H1 (cell line): ENCODE results near the gene IL5RA. TPM values are rescaled to one million over a fixed set of nuclear protein-coding genes. Genes with fewer than 3 reads are reported as not detected.

Experiments used
- CTCF ChIA-PET: fragments of 300-600 bp; sonication (Branson Sonifier 250); formaldehyde crosslinking; loops from one replicate; lab custom pipeline; 2021; ENCODE audit not compliant: partially characterized antibody; lab: Charles Lee
- POLR2A ChIA-PET: fragments of 300-600 bp; sonication (Branson Sonifier 250); formaldehyde crosslinking; loops from one replicate; lab custom pipeline; 2021; ENCODE audit warnings: inconsistent platforms; ENCODE audit not compliant: partially characterized antibody; lab: Charles Lee
- DNase-seq, 2 experiments: peaks; one replicate each; pipeline versions ENCODE4 v3.0.0 to v3.0.0-alpha.2; 2010 to 2022; ENCODE audit warnings: low spot score in 2 of 2, low read depth in 1 of 2, mixed read lengths in 1 of 2
- FAIRE-seq: peaks from 2 replicates; lab custom pipeline; 2011; peaks lifted over from hg19 to GRCh38; lab: Jason Lieb, UNC
- H2AFZ ChIP-seq: 2 replicates; pipeline ENCODE4 v1.8.1; 2012; ENCODE audit warnings: low read length, inconsistent platforms
- H2AK5ac ChIP-seq: 2 replicates; pipeline ENCODE4 v1.6.1; 2013; ENCODE audit warnings: low read depth, low read length
- H2BK120ac ChIP-seq: replicated peaks from 2 replicates; pipeline ENCODE3; 2013; ENCODE audit warnings: low read depth, low read length, inconsistent platforms
- H2BK12ac ChIP-seq: 2 replicates; pipeline ENCODE4 v1.6.1; 2013; ENCODE audit warnings: low read depth, low read length
- H2BK15ac ChIP-seq: 2 replicates; pipeline ENCODE4 v1.6.1; 2013; ENCODE audit warnings: low read length
- H2BK20ac ChIP-seq: 2 replicates; pipeline ENCODE4 v1.6.1; 2013; ENCODE audit warnings: low read length
- H2BK5ac ChIP-seq: 2 replicates; pipeline ENCODE4 v1.6.1; 2013; ENCODE audit warnings: low read depth, low read length
- H3K14ac ChIP-seq: 2 replicates; pipeline ENCODE4 v1.6.1; 2013; ENCODE audit warnings: inconsistent platforms; ENCODE audit not compliant: insufficient read length
- H3K18ac ChIP-seq: 2 replicates; pipeline ENCODE4 v1.6.1; 2013; ENCODE audit warnings: low read length; ENCODE audit errors: extremely low read depth
- H3K23ac ChIP-seq: 2 replicates; pipeline ENCODE4 v1.6.1; 2013; ENCODE audit warnings: inconsistent platforms; ENCODE audit not compliant: insufficient read length
- H3K23me2 ChIP-seq: 2 replicates; pipeline ENCODE4 v1.6.1; 2013; ENCODE audit warnings: low read depth, low read length
- H3K27ac ChIP-seq: 2 replicates; pipeline ENCODE4 v1.6.1; 2011; ENCODE audit warnings: low read depth, low read length, inconsistent platforms
- H3K27me3 ChIP-seq, 4 experiments: replicated peaks in 1 of 4; 1 replicate in 1 of 4; 2 replicates in 3 of 4; pipeline versions ENCODE4 v1.6.1 to v1.8.1; 2011 to 2013; ENCODE audit warnings: low read length in 3 of 4, mild to moderate bottlenecking in 3 of 4, inconsistent platforms in 2 of 4, mixed read lengths in 2 of 4, moderate library complexity in 1 of 4; ENCODE audit not compliant: control insufficient read depth in 3 of 4, insufficient read depth in 3 of 4; ENCODE audit errors: extremely low read depth in 1 of 4
- H3K36me3 ChIP-seq, 4 experiments: 2 replicates each; pipeline versions ENCODE4 v1.6.1 to v1.8.1; 2011 to 2013; ENCODE audit warnings: mild to moderate bottlenecking in 4 of 4, low read length in 3 of 4, moderate library complexity in 2 of 4, control low read depth in 1 of 4, inconsistent platforms in 1 of 4; ENCODE audit not compliant: insufficient read depth in 4 of 4, control insufficient read depth in 2 of 4
- H3K4ac ChIP-seq: replicated peaks from 2 replicates; pipeline ENCODE3; 2013; ENCODE audit warnings: low read length, low read depth, mixed read lengths, inconsistent platforms; ENCODE audit not compliant: insufficient read length
- H3K4me1 ChIP-seq, 4 experiments: replicated peaks in 1 of 4; 1 replicate in 1 of 4; 2 replicates in 3 of 4; pipeline versions ENCODE4 v1.6.1 to v1.8.1; 2011 to 2013; ENCODE audit warnings: low read length in 3 of 4, inconsistent platforms in 2 of 4, mixed read lengths in 1 of 4; ENCODE audit not compliant: insufficient read depth in 4 of 4, control insufficient read depth in 3 of 4
- H3K4me2 ChIP-seq, 2 experiments: 2 replicates each; pipeline versions ENCODE4 v1.6.1 to v1.8.1; 2011 to 2013; ENCODE audit warnings: low read depth in 2 of 2, low read length in 2 of 2, control low read depth in 1 of 2, inconsistent platforms in 1 of 2, mild to moderate bottlenecking in 1 of 2; ENCODE audit not compliant: insufficient read depth in 1 of 2
- H3K4me3 ChIP-seq, 4 experiments: fragments of 200-600, 300-600 bp in 1 of 4; sonication (generic), shearing (Covaris generic), sonication (Bioruptor Twin) in 1 of 4; 2 replicates each; pipeline versions ENCODE4 v1.5.1 to v1.8.1; 2011 to 2016; ENCODE audit warnings: low read length in 4 of 4, low read depth in 3 of 4, control low read depth in 2 of 4, inconsistent platforms in 2 of 4, mild to moderate bottlenecking in 2 of 4, mixed read lengths in 1 of 4, moderate library complexity in 1 of 4; ENCODE audit not compliant: insufficient read depth in 2 of 4; ENCODE audit errors: extremely low read depth in 1 of 4
- H3K56ac ChIP-seq: replicated peaks from 2 replicates; pipeline ENCODE3; 2013; ENCODE audit warnings: low read depth, mild to moderate bottlenecking, mixed read lengths, low read length, inconsistent platforms; ENCODE audit not compliant: insufficient read length
- H3K79me1 ChIP-seq: 2 replicates; pipeline ENCODE4 v1.6.1; 2013; ENCODE audit warnings: low read depth, low read length, control low read depth
- H3K79me2 ChIP-seq, 2 experiments: 2 replicates each; pipeline versions ENCODE4 v1.6.1 to v1.8.1; 2012 to 2013; ENCODE audit warnings: low read length in 2 of 2, mild to moderate bottlenecking in 2 of 2, inconsistent platforms in 1 of 2; ENCODE audit not compliant: insufficient read depth in 2 of 2, control insufficient read depth in 1 of 2
- H3K9ac ChIP-seq, 4 experiments: replicated peaks in 1 of 4; 1 replicate in 1 of 4; 2 replicates in 3 of 4; pipeline versions ENCODE4 v1.6.1 to v1.8.1; 2011 to 2013; ENCODE audit warnings: low read depth in 3 of 4, low read length in 3 of 4, control low read depth in 2 of 4, mild to moderate bottlenecking in 2 of 4, moderate library complexity in 2 of 4, inconsistent platforms in 1 of 4; ENCODE audit errors: extremely low read depth in 1 of 4
- H3K9me3 ChIP-seq, 2 experiments: 2 replicates each; pipeline versions ENCODE4 v1.6.1 to v1.8.1; 2012 to 2013; ENCODE audit warnings: mild to moderate bottlenecking in 2 of 2, moderate library complexity in 2 of 2, control low read depth in 1 of 2, inconsistent platforms in 1 of 2, low read depth in 1 of 2, low read length in 1 of 2, mixed read lengths in 1 of 2; ENCODE audit not compliant: insufficient read depth in 2 of 2
- H4K20me1 ChIP-seq, 2 experiments: replicated peaks in 1 of 2; 2 replicates each; pipeline versions ENCODE3 to v1.8.1; 2011 to 2013; ENCODE audit warnings: inconsistent platforms in 2 of 2, low read length in 2 of 2, mild to moderate bottlenecking in 1 of 2; ENCODE audit not compliant: insufficient read depth in 2 of 2, control insufficient read depth in 1 of 2
- H4K5ac ChIP-seq: 2 replicates; pipeline ENCODE4 v1.6.1; 2013; ENCODE audit warnings: low read length, low read depth, mixed read lengths, inconsistent platforms; ENCODE audit not compliant: insufficient read length
- H4K8ac ChIP-seq: 2 replicates; pipeline ENCODE4 v1.8.0; 2013; ENCODE audit warnings: mild to moderate bottlenecking, moderate library complexity, low read length, inconsistent platforms; ENCODE audit not compliant: insufficient read depth; ENCODE audit errors: extremely low read depth
- H4K91ac ChIP-seq: replicated peaks from 2 replicates; pipeline ENCODE3; 2013; ENCODE audit warnings: low read length, mixed read lengths, inconsistent platforms; ENCODE audit not compliant: insufficient read length
- BCL11A ChIP-seq, 2 experiments: IDR thresholded peaks; one replicate each; pipeline ENCODE4 v1.6.1; 2011; ENCODE audit warnings: low read depth in 2 of 2, low read length in 2 of 2, mild to moderate bottlenecking in 2 of 2
- CBX5 ChIP-seq: fragments of 300-800, 300-1000 bp; sonication (generic); IDR thresholded peaks from 2 replicates; pipeline ENCODE4 v1.7.1; 2016; ENCODE audit warnings: antibody characterized with exemption, low read length, low read depth
- HDAC6 ChIP-seq: IDR thresholded peaks from one replicate; pipeline ENCODE4 v1.7.1; 2012; ENCODE audit warnings: low read depth, mild to moderate bottlenecking, inconsistent platforms, low read length, moderate library complexity
- JUND ChIP-seq: IDR thresholded peaks from 2 replicates; pipeline ENCODE4 v1.6.1; 2011; ENCODE audit warnings: mild to moderate bottlenecking, improper control_type of control experiment, low read length
- MAX ChIP-seq: IDR thresholded peaks from 2 replicates; pipeline ENCODE4 v1.6.1; 2012; ENCODE audit warnings: inconsistent platforms
- POLR2AphosphoS5 ChIP-seq: IDR thresholded peaks from 2 replicates; pipeline ENCODE4 v1.6.1; 2011; ENCODE audit warnings: low read depth, low read length
- RNF2 ChIP-seq: fragments of 200-900, 300-1000 bp; sonication (generic); IDR thresholded peaks from 2 replicates; pipeline ENCODE4 v1.7.1; 2016; ENCODE audit warnings: borderline replicate concordance, low read depth, mild to moderate bottlenecking, antibody characterized with exemption, low read length; ENCODE audit not compliant: poor library complexity, severe bottlenecking; ENCODE audit errors: missing control alignments
- TEAD4 ChIP-seq: IDR thresholded peaks from 2 replicates; pipeline ENCODE4 v1.6.1; 2012; ENCODE audit warnings: low read depth, low read length, inconsistent platforms, mixed read lengths
- WGBS, 2 experiments: shearing (Covaris generic) in 1 of 2; methylation state at CpG; one replicate each; pipeline versions ENCODE4 v1.1.6 to v1.1.7; 2013 to 2015; ENCODE audit warnings: low lambda C conversion rate in 2 of 2, mixed read lengths in 2 of 2, inconsistent platforms in 1 of 2, low coverage in 1 of 2, missing lambda C conversion rate in 1 of 2; ENCODE audit not compliant: insufficient replicate concordance in 2 of 2, insufficient coverage in 1 of 2, insufficient read length in 1 of 2; ENCODE audit errors: extremely low coverage in 1 of 2, missing lambda C conversion rate in 1 of 2; 5-methylcytosine and 5-hydroxymethylcytosine counted together
- polyA plus RNA-seq, 7 experiments: library from polyadenylated mRNA; depleted of rRNA in 3 of 7; stranded (reverse) in 5 of 7; unstranded in 2 of 7; fragments of >200 nt in 5 of 7; fragments of 200-250 nt in 2 of 7; gene quantifications; 1 replicate in 5 of 7; 2 replicates in 1 of 7; 4 replicates in 1 of 7; pipeline versions ENCODE4 v1.2.1 to v1.2.3, GENCODE V29; 2011 to 2013; ENCODE audit warnings: missing spikeins in 2 of 7, mixed read lengths in 2 of 7
- total RNA-seq: library from RNA; stranded (reverse); fragmentation: NEBNext Ultra II Directional; extraction: Animal tissue kit (Norgen Biotek cat#: 25700); gene quantifications from 2 replicates; pipeline ENCODE4 v1.2.1, GENCODE V29; 2021

IL5RA gene
- total and polyA plus RNA-seq, 2 of the 8 experiments (the other 6 are each of a cell fraction or from before 2014, with no cell fraction given): not detected

- no peaks in the 10 kb centered on the region for H3K79me2 ChIP-seq
- ChIA-PET POLR2A (no interaction called here), CTCF (interaction anchor here (1.2 to 2.3 kb wide), 2 partner anchors 41 to 117 kb away, joined by 3 to 8 read pairs; no protein-coding TSS in a partner anchor)
- no peaks in the 10 kb centered on the region for H4K20me1 ChIP-seq
- FAIRE-seq: no peak
- H2BK5ac ChIP-seq: no peak overlapping the region
- H2AK5ac ChIP-seq: no peak overlapping the region
- H3K9me3 ChIP-seq: no peaks in the 10 kb centered on the region
- H2BK12ac ChIP-seq: no peak overlapping the region
- no peaks in the 10 kb centered on the region for H3K79me1 ChIP-seq
- H3K14ac ChIP-seq: no peak overlapping the region
- TF ChIP-seq CBX5 (no peak), JUND (no peak), BCL11A (IDR thresholded peaks at IDR 0.05; ENCODE audit: low read depth in 2 of 2, low read length in 2 of 2) (no peak), HDAC6 (no peak), MAX (peak; percentile 23; the same call in 1 of the 2 replicates), RNF2 (no peak), TEAD4 (no peak), POLR2AphosphoS5 (no peak)
- no peaks in the 10 kb centered on the region for H3K36me3 ChIP-seq
- H3K27me3 ChIP-seq: no peaks in the 10 kb centered on the region
- H3K4me2 ChIP-seq: no peak overlapping the region
- H3K56ac ChIP-seq: no peak overlapping the region
- H4K8ac ChIP-seq: no peak overlapping the region
- H2BK120ac ChIP-seq: no peak overlapping the region
- H3K23ac ChIP-seq: no peak overlapping the region
- no peak overlapping the region for H4K91ac ChIP-seq
- H3K4ac ChIP-seq: no peak overlapping the region
- peaks cover 0 to 6% (median 5%) of the 10 kb centered on the region in 4 experiments; a peak in 4 of 7 replicates for H3K4me1 ChIP-seq
- H3K18ac ChIP-seq: peak overlapping the region; percentile 48
- H3K23me2 ChIP-seq: no peaks in the 10 kb centered on the region
- no peak for DNase-seq
- H2BK20ac ChIP-seq: peak overlapping the region; percentile 18; the same call in 1 of the 2 replicates
- no peak overlapping the region for H3K9ac ChIP-seq
- peak overlapping the region; percentile 70; the same call in 1 of the 2 replicates for H2AFZ ChIP-seq
- no peak overlapping the region for H3K27ac ChIP-seq
- H3K4me3 ChIP-seq: no peak overlapping the region
- H2BK15ac ChIP-seq: 0 out of 2 replicates have a peak overlapping the region, but pooled peaks have one; percentile 88
- no peak overlapping the region for H4K5ac ChIP-seq
- WGBS, 2 experiments: 88% methylated on average over 25 of the region's 25 CpGs; no CpG with 5 or more reads in 1 of the 2 experiments
These were observed 71.8 kb downstream of the IL5RA start for GRCh38 chr3:3038201-3038991.
